ENCODE measurements around the gene ADD2.

- TF ChIP-seq GATA2 (IDR thresholded peaks at IDR 0.05; ENCODE audit: low read depth, low read length) (no peak), GATA3 (IDR thresholded peaks at IDR 0.05; ENCODE audit: low read depth, low read length) (no peak)
Measured at GRCh38 chr2:70705160-70705850, 62.7 kb downstream of the ADD2 start.
